Suprapubic skin (tissue), 4 donors: Measurements from ENCODE around the gene SETMAR.

Source experiments
- CTCF ChIP-seq, 2 donors: fragments of 200-600 bp in 1 of 2; fragments of 450-650 bp in 1 of 2; sonication (generic) in 1 of 2; IDR thresholded peaks; one replicate each; pipeline ENCODE4 v1.5.1; 2016 to 2019; ENCODE audit warnings: antibody characterized with exemption in 2 of 2, mild to moderate bottlenecking in 1 of 2, moderate library complexity in 1 of 2
- EP300 ChIP-seq: sonication (generic); formaldehyde crosslinking; IDR thresholded peaks from one replicate; pipeline ENCODE4 v1.6.1; 2017; ENCODE audit warnings: antibody characterized with exemption
- POLR2A ChIP-seq, 2 donors: fragments of 450-650 bp; IDR thresholded peaks; one replicate each; pipeline ENCODE4 v1.6.1; 2017; ENCODE audit warnings: antibody characterized with exemption in 2 of 2, mild to moderate bottlenecking in 2 of 2, moderate library complexity in 2 of 2
- POLR2AphosphoS5 ChIP-seq, 3 donors: sonication (generic); formaldehyde crosslinking; IDR thresholded peaks; one replicate each; pipeline ENCODE4 v1.6.1; 2017; ENCODE audit warnings: antibody characterized with exemption in 3 of 3

GRCh38 chr3:4284865-4285264 lies 18.3 kb upstream of the SETMAR start:
- TF ChIP-seq POLR2AphosphoS5 (IDR thresholded peaks at IDR 0.05) (no peak), CTCF (IDR thresholded peaks at IDR 0.05) (no peak), POLR2A (IDR thresholded peaks at IDR 0.05) (no peak), EP300 (no peak)
